Measurements from ENCODE around the gene USH1G. TPM values are rescaled to one million over a fixed set of nuclear protein-coding genes. Genes with fewer than 3 reads are reported as not detected.
"Not testable (repeated sequence)": the region's sequence is repeated elsewhere in the genome, so short reads cannot be mapped to it uniquely, and the experiment has no call there.

Gene USH1G
- total RNA-seq, 6 experiments from 2014 or later, result not detected

- no peak for TF ChIP-seq CTCF (IDR thresholded peaks at IDR 0.05)
- Mint-ChIP-seq H3K27ac (peak within 1 kb of the TSS; percentile 91), H3K9me3 (no peaks in the 10 kb centered on the region), H3K4me3 (peak within 1 kb of the TSS; percentile 98), H3K27me3 (ENCODE audit: insufficient read depth) (peaks cover 2% of the 10 kb centered on the region), H3K4me1 (ENCODE audit: low read depth) (peaks cover 38% of the 10 kb centered on the region), H3K36me3 (ENCODE audit: low read depth) (peaks cover 11% of the 10 kb centered on the region; the same call in 1 of the 2 replicates)
- DNase-seq, result no peak
Observed at GRCh38 chr17:74872313-74873036, 50.6 kb downstream of the USH1G start, which contains the start of gene FDXR. FDXR (minus strand) TSS chr17:74872994; CDS start chr17:74872944, 50 bp downstream.

GRCh38 chr17:74871356-74872076 lies 51.5 kb downstream of the USH1G start:
- peaks cover 2% of the 10 kb centered on the region; the same call in 1 of the 2 replicates for H3K27me3 Mint-ChIP-seq (ENCODE audit: insufficient read depth)
- peaks cover 38% of the 10 kb centered on the region for H3K4me1 Mint-ChIP-seq (ENCODE audit: low read depth)
- no peaks in the 10 kb centered on the region for H3K9me3 Mint-ChIP-seq
- peaks cover 11% of the 10 kb centered on the region; the same call in 1 of the 2 replicates for H3K36me3 Mint-ChIP-seq (ENCODE audit: low read depth)
- TF ChIP-seq CTCF (IDR thresholded peaks at IDR 0.05), result no peak
- DNase-seq, result no peak
- H3K27ac Mint-ChIP-seq, result no peak overlapping the region
- H3K4me3 Mint-ChIP-seq, result peak overlapping the region; percentile 98

- Mint-ChIP-seq H3K4me3 (peak overlapping the region; percentile 98), H3K27me3 (ENCODE audit: insufficient read depth) (peaks cover 2% of the 10 kb centered on the region; the same call in 1 of the 2 replicates), H3K36me3 (ENCODE audit: low read depth) (peaks cover 11% of the 10 kb centered on the region; the same call in 1 of the 2 replicates), H3K9me3 (no peaks in the 10 kb centered on the region), H3K27ac (peak overlapping the region; percentile 36; the same call in 1 of the 2 replicates), H3K4me1 (ENCODE audit: low read depth) (peaks cover 38% of the 10 kb centered on the region)
- TF ChIP-seq CTCF (IDR thresholded peaks at IDR 0.05), result no peak
- peak; percentile 52 for DNase-seq
Observed at GRCh38 chr17:74870512-74870911, 52.5 kb downstream of the USH1G start.

DNA sequence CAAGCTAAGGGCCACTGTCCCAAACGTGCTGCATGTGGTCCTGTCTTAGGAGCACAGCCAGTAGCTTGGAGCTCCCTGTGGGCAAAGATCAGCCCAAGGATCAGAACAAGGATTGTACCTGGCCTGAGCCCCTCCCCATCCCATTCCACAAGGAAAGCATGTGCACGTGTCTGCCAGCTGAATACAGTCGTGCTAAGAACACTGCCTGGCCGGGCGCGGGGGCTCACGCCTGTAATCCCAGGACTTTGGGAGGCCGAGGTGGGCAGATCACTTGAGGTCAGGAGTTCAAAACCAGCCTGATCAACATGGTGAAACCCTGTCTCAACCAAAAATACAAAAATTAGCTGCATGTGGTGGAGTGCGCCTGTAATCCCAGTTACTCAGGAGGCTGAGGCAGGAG lies 53.0 kb downstream of the USH1G start:
- Mint-ChIP-seq H3K4me1 (ENCODE audit: low read depth) (peaks cover 42% of the 10 kb centered on the region), H3K36me3 (ENCODE audit: low read depth) (peaks cover 13% of the 10 kb centered on the region)
- H3K9me3 Mint-ChIP-seq; H3K27ac Mint-ChIP-seq; DNase-seq; H3K27me3 Mint-ChIP-seq (ENCODE audit: insufficient read depth); H3K4me3 Mint-ChIP-seq: not testable (repeated sequence)

DNA sequence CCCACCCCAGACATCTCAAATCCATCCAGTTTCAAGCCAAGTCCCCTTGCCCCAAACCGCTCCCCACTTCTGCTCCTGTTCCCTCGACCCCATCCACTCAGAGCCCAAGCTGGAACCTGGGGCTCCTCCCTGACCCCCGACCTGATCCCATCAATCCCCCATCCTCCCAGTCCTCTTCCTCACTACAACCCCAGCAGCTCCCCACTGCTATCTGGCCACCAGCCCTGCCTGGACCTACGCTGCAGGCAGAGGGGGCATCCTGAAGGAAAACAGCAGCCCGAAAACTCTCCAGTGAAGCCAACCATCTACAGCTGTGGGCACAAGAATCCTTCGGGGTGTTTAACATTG lies 54.2 kb downstream of the USH1G start:
- no peak for DNase-seq
- no peak for TF ChIP-seq CTCF (IDR thresholded peaks at IDR 0.05)
- H3K4me1 Mint-ChIP-seq (ENCODE audit: low read depth), result peaks cover 44% of the 10 kb centered on the region
- peaks cover 2% of the 10 kb centered on the region; the same call in 1 of the 2 replicates for H3K27me3 Mint-ChIP-seq (ENCODE audit: insufficient read depth)
- H3K36me3 Mint-ChIP-seq (ENCODE audit: low read depth), result peaks cover 18% of the 10 kb centered on the region
- H3K4me3 Mint-ChIP-seq, result no peak overlapping the region
- H3K27ac Mint-ChIP-seq, result no peak overlapping the region
- no peaks in the 10 kb centered on the region for H3K9me3 Mint-ChIP-seq

Data from HFFc6 (cell line).